ENCODE results near the gene ERBB4. TPM values are rescaled to one million over a fixed set of nuclear protein-coding genes. Genes with fewer than 3 reads are reported as not detected.

Gene ERBB4
- polyA plus RNA-seq, 1 experiment: not detected

DNA sequence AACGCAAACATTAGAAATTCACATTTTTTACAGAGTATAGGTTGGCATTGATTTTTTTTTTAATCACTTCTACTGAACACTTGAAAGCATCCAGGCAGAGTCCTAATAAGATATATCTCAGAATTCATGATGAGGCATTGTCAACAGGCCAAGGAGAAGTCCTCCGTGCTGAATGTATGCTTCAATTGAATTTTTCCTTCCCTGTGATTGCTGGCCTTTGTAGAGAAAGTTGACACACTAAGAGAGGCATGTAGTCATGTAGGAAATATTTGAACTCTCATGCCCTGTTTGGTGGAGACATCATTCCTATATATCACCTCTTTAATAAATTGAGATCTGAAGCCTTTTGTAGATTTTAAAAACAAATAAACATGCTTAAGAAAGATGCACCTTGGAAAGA lies 1137.3 kb downstream of the ERBB4 start:
- Histone ChIP-seq H3K4me3 (ENCODE audit: low read depth, low read length) (no peak overlapping the region), H3K9me3 (ENCODE audit: control insufficient read depth, insufficient read depth, low read length) (peaks cover 2% of the 10 kb centered on the region; the same call in 1 of the 2 replicates), H3K27me3 (ENCODE audit: control insufficient read depth, insufficient read depth, low read length) (no peaks in the 10 kb centered on the region), H3K27ac (ENCODE audit: low read depth, low read length) (no peak overlapping the region)
- no peak for DNase-seq (ENCODE audit: low read depth, low spot score)
- CTCF ChIA-PET: no interaction called here
- POLR2A ChIA-PET: no interaction called here
- TF ChIP-seq, protein P1, sequence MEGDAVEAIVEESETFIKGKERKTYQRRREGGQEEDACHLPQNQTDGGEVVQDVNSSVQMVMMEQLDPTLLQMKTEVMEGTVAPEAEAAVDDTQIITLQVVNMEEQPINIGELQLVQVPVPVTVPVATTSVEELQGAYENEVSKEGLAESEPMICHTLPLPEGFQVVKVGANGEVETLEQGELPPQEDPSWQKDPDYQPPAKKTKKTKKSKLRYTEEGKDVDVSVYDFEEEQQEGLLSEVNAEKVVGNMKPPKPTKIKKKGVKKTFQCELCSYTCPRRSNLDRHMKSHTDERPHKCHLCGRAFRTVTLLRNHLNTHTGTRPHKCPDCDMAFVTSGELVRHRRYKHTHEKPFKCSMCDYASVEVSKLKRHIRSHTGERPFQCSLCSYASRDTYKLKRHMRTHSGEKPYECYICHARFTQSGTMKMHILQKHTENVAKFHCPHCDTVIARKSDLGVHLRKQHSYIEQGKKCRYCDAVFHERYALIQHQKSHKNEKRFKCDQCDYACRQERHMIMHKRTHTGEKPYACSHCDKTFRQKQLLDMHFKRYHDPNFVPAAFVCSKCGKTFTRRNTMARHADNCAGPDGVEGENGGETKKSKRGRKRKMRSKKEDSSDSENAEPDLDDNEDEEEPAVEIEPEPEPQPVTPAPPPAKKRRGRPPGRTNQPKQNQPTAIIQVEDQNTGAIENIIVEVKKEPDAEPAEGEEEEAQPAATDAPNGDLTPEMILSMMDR (IDR thresholded peaks at IDR 0.05; ENCODE audit: low read depth, low read length): no peak

DNA sequence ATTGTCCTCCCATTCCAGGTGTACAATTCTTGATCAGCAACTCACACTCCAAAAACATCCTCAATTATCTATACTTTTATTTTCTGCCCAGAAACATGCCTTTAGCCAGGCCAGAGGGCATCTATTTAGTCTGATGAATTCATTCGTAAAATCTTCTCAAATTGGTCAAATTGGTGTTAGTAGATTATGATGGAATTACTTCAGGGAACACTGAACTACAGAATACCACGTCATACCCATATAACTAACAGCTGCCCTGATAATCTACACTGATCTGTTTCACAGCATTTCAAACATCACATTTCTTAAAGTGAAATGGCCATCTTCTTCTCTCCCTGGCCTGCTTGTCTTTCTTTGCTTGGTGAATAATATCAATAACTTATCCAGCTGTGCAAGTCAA lies 1140.8 kb downstream of the ERBB4 start:
- H3K27ac ChIP-seq (ENCODE audit: low read depth, low read length): no peak overlapping the region
- no peak for DNase-seq (ENCODE audit: low read depth, low spot score)
- no peak overlapping the region for H3K4me3 ChIP-seq (ENCODE audit: low read depth, low read length)
- POLR2A ChIA-PET: no interaction called here
- TF ChIP-seq, protein P1 (IDR thresholded peaks at IDR 0.05; ENCODE audit: low read depth, low read length): no peak
- H3K27me3 ChIP-seq (ENCODE audit: control insufficient read depth, insufficient read depth, low read length): no peaks in the 10 kb centered on the region
- peaks cover 3% of the 10 kb centered on the region for H3K9me3 ChIP-seq (ENCODE audit: control insufficient read depth, insufficient read depth, low read length)
- CTCF ChIA-PET: no interaction called here

DNA sequence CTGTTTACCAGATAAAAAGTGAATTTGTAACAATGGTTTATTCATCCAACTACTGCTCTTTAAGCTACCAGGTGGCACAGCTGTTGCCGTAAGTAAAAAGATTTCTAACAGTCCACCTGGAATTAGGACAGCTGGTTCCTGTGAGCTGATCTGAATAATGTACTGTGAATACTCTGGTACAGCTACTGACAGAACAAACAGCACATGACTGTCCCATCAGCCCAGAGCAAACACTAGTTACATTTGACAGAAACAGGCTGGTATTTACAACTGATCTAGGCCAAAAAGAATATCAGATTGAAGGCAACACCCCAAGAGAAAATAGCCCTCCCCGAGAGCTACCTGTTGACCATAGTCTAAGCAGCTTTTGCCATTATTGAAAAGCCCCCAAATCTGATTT lies 1141.8 kb downstream of the ERBB4 start:
- TF ChIP-seq, protein P1 (IDR thresholded peaks at IDR 0.05; ENCODE audit: low read depth, low read length): no peak
- DNase-seq (ENCODE audit: low read depth, low spot score): no peak
- ChIA-PET POLR2A (no interaction called here), CTCF (no interaction called here)
- Histone ChIP-seq H3K4me3 (ENCODE audit: low read depth, low read length) (no peak overlapping the region), H3K27me3 (ENCODE audit: control insufficient read depth, insufficient read depth, low read length) (no peaks in the 10 kb centered on the region), H3K9me3 (ENCODE audit: control insufficient read depth, insufficient read depth, low read length) (peaks cover 6% of the 10 kb centered on the region), H3K27ac (ENCODE audit: low read depth, low read length) (no peak overlapping the region)

DNA sequence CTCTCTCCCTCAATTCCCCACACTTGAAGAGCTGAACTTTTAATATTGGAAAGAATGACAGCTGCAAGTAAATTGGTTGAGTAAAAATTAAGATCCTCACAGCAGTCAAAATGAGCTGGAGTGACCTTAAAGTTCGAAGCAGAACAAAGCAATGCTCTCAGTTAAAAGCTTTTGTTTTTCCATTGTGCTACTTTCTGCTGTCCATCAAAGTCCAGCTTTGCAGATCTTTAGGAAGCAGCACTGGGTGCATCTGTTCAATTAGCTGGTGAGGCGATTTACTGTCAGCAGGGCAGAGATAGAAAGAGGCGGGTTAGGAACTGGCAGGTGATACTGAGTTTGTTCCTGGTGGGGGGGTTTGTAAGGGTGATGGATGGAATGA lies 1147.4 kb downstream of the ERBB4 start:
- no peak overlapping the region for H3K27ac ChIP-seq (ENCODE audit: low read depth, low read length)
- ChIA-PET CTCF (no interaction called here), POLR2A (no interaction called here)
- no peak for DNase-seq (ENCODE audit: low read depth, low spot score)
- H3K4me3 ChIP-seq (ENCODE audit: low read depth, low read length): no peak overlapping the region
- H3K27me3 ChIP-seq (ENCODE audit: control insufficient read depth, insufficient read depth, low read length): no peaks in the 10 kb centered on the region
- peaks cover 7% of the 10 kb centered on the region for H3K9me3 ChIP-seq (ENCODE audit: control insufficient read depth, insufficient read depth, low read length)
- TF ChIP-seq, protein P1 (IDR thresholded peaks at IDR 0.05; ENCODE audit: low read depth, low read length): no peak

DNA sequence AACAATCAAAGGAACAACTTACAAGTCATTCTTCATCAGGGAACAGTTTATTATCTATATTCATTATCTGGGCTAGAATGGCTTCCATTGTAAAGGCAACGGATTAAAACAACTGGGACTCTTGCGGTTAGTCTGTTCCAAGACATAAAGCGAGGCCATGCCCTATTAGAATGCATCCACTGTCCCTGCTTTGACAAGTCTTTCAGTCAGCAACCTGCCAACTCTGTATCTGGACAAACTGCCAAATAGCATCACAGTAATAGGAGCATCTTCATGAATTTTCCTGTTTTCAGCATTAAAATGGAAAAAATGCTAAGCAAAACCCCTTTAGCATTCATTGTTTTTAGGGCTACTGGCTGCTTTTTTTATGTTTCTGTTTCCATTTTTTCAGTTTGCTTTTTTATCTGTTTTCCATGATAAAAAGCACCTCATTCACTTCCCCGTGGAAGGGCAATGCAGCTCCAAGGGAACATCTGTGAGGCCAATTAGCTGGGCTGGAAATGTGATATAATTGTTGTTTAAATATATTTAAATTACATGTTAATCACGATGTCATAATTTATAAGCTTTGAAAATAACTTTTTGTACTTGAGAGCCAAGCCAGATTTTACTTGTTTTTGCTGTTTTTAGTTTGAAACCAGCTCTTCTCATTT lies 1147.9 kb downstream of the ERBB4 start:
- DNase-seq (ENCODE audit: low read depth, low spot score): no peak
- TF ChIP-seq, protein P1 (IDR thresholded peaks at IDR 0.05; ENCODE audit: low read depth, low read length): no peak
- H3K27ac ChIP-seq (ENCODE audit: low read depth, low read length): no peak overlapping the region
- no peak overlapping the region for H3K4me3 ChIP-seq (ENCODE audit: low read depth, low read length)
- ChIA-PET CTCF (no interaction called here), POLR2A (no interaction called here)
- H3K27me3 ChIP-seq (ENCODE audit: control insufficient read depth, insufficient read depth, low read length): no peaks in the 10 kb centered on the region
- peaks cover 7% of the 10 kb centered on the region for H3K9me3 ChIP-seq (ENCODE audit: control insufficient read depth, insufficient read depth, low read length)
